SW480 (cell line): Measurements from ENCODE around the gene OR6S1.
A peak's percentile ranks its signal among the peaks of the same experiment; 100 is the strongest.
"Not testable (repeated sequence)": the region's sequence is repeated elsewhere in the genome, so short reads cannot be mapped to it uniquely, and the experiment has no call there.

Source experiments
- DNase-seq: peaks from one replicate; pipeline ENCODE4 v3.0.0-alpha.2; 2016; ENCODE audit warnings: low spot score

Gene OR6S1

DNA sequence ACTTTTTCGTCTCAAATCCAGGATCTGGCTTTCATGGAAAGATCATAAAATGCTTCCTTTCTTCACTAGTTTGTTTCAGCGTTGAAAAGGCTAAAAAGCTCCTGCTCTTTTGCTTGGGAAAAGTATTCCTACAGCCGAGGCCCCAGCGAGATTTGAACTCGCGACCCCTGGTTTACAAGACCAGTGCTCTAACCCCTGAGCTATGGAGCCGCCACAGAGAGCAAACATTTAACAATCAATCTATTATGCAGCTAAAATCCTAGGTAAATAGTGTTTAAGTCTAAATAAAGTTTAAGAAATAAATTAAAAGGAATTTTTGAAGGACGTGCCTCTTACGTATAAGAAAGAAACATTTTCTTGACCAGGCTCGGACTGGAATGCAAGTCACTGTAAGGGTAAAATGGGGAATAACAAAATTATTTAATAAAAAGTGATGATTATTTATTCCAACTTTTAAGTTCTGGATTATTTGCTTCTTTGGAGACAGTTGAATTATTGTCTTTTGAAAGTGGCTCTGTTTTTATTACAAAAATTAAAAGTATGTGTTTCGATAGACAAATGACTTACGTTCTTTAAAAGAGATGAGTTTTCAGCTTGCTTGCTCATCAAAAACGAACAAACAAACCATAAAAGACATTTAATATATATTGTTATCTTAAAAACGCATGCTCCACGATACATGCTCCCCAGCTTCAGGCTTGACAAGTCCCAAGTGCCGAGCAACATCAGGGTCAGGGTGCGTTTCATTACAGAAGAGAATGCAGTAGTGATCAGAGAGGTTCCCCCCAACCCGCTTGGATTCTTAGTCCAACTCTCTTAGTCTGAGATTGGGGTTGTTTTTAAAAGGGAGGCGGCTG, 10.2 kb downstream of the OR6S1 start:
- DNase-seq = peak; percentile 44

- DNase-seq = peak; percentile 54
Observed at GRCh38 chr14:20630340-20631022, 11.0 kb downstream of the OR6S1 start.

DNA sequence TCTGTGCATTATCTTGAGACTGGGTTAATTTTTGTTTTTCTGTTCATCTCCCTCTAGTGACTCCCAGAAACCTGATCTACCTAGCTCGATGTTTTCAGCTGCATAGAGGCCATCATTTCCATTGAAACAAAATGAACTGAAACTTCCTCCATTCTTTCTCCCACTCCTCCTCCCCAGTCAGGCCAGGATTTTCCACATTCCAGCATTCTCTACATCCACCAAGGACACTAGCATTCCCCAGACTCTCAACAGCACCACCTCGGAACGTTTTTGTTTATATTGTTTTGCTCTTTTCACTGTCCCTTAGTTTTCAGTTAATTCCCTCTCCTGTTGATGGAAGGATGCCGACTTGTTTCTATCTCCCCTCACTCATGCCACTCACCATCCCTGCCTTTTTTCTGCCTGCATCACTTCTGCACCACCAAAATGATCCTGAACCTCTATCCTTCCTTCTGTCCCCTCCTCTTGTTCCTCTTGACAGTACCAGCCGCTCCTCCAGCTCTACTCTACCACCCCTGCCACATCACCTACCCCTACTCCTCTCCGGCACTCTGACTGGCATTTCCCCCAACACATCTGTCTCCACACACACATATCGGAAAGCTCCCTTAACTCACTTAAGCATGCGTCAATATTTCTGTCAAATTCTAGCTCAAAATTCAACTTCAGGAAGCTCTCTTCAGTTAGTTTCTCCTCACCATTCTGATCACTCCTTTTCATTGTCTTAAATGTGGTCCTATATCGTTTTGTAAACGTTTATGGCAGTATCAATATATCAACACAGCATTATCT, 13.2 kb downstream of the OR6S1 start:
- DNase-seq = no peak

- DNase-seq = no peak
Observed at GRCh38 chr14:20627346-20628027, 14.0 kb downstream of the OR6S1 start.

GRCh38 chr14:20626274-20626673, 15.2 kb downstream of the OR6S1 start:
- DNase-seq = no peak

DNA sequence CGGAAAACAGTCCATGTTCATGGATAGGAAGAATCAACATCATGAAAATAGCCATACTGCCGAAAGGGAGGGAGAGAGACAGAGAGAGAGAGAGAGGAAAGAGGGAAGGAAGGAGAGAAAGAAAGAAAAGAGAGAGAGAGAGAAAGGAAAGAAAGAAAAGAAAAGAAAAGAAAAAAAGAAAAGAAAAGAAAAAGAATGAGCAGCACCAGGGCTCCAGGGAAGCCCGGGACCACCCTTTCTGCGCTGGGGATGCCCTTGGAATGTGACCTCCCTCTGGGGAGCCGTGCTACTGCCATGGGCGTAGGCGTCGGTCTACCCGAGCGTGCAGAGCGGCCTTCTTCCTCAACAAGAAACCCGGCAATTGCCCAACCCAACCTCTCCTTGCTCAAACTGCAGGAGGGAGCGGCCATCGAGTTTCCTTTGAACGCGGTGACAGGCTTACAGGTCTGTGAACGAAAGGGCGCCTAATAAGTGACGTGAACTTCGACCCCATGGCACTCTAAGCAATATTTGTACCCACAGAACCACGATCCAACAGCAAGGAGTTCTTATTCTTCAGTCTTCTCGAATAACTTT, 16.9 kb downstream of the OR6S1 start:
- peak; percentile 17 for DNase-seq

GRCh38 chr14:20623798-20624197, 17.7 kb downstream of the OR6S1 start:
- no peak for DNase-seq

GRCh38 chr14:20622816-20623291, 18.6 kb downstream of the OR6S1 start:
- no peak for DNase-seq

DNA sequence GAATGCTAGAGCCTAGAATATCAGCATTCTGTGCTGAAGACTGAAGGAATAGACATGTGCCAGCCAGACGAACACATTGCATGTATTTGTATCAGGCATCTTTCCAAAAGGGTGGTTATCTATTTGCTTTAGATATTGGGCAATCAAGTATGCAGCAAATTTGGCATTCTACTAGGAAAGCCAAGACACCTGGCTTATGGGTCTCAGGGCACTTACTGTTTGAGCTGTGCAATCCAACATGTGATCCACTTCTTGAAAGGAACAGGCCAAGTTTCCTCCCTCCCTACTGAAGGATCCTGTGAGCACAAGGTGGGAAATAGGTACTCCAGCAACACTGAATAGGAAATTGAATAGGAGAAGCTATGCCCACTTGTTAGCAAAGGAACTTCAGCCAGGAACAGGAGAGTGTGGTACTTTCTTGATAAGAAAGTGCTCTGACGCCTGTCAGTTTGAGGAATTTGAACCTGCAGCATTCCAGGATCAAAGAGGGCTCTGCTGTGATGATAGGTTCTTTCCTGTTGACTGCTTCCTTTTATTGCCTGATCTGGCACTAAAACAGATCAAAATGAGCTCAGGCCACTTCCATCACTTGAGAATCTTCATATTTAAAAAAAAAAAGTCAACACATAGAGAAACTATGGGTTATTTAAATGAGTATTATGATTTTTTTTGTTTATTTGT, 20.6 kb downstream of the OR6S1 start:
- DNase-seq = no peak

- not testable (repeated sequence) for DNase-seq
Observed at GRCh38 chr14:20619688-20620087, 21.8 kb downstream of the OR6S1 start.

GRCh38 chr14:20618271-20618749, 23.2 kb downstream of the OR6S1 start:
- no peak for DNase-seq

GRCh38 chr14:20617138-20618003, 24.1 kb downstream of the OR6S1 start:
- no peak for DNase-seq

GRCh38 chr14:20615996-20616395, 25.5 kb downstream of the OR6S1 start:
- no peak for DNase-seq

DNA sequence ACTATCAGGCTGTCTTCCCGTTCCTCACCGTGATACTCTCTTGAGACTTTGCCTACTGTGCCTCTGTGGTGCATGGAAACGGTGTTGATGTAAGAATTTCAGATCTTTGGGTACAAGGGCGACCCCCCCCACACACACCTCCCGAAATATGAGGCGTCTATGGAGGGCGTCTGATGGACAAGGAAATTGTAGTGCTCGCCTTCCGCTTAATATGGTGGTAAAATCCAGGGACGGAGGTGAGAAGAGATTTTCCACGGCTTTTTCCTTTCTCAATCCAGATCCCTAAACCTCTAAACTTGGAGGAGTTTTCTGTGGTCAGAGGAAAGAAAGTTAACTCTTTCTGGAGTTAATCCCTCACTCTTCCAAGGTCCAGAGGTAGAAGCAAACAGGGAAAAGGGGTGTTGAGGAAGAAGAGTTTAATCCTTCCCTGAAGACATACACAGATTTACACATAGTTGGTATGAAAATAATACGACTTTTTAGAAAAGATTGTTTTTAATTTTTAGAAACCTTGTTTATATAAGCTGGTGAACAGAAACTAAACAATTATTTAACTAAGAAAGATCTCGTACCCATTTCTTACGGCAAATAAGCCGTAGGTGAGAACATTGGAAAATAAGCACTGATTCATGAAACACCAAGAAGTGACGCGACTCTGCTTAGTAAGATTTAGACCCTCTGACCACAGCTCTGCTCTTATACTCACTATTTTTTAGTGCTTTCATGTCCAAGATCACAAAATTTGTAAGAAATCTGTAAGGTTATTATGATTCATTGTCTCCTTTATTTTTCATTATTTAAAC, 27.3 kb downstream of the OR6S1 start:
- DNase-seq = no peak

GRCh38 chr14:20613094-20614037, 28.1 kb downstream of the OR6S1 start:
- DNase-seq = peak; percentile 97

DNA sequence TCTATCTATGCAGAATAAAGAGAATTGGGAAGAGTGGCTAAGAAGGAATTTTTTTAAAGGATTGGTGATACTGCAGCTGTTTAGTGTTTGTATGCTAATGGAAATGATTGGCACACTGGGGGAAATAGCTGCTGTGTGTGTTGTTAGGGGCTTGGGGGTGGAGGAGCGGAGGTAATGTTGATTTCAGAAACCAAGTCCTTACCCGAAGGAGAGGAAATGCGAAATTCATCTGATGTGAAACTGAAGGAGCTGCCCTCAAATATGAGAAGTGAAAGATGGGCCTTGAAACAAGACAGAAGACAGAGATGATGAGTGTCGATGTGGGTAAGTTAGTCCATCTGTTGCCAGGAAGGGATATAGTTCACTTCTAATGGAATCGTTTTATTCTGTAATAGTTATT, 29.1 kb downstream of the OR6S1 start:
- DNase-seq = no peak

DNA sequence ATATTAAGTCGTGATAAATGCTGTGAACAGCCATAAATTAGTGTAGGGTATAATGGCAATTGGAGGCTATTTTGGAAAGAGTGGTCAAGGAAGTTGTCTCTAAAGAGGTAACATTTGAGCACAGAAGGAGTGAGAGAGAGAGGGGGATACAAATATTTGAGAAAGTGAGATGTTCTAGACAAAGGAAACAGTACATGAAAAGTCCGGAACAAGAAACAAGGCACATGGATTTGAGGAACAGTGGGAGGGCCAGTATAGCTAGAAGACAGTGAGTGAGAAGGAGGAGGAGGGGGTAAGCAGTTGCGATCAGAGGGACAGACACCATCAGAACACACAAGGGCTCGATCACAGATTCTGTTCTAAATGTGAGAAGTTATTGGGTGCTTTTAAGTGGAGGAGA, 30.2 kb downstream of the OR6S1 start:
- DNase-seq = no peak
